Chondrocyte (in vitro differentiated cells): ENCODE results near the gene NR5A2. TPM values are rescaled to one million over a fixed set of nuclear protein-coding genes. Genes with fewer than 3 reads are reported as not detected.
A peak's percentile ranks its signal among the peaks of the same experiment; 100 is the strongest.

Experiments used
- DNase-seq: peaks from one replicate; pipeline ENCODE4 v3.0.0; 2021; ENCODE audit warnings: mixed read lengths, low spot score
- H3K27ac Mint-ChIP-seq: one replicate; pipeline ENCODE4 v1.8.0; 2021; ENCODE audit warnings: mild to moderate bottlenecking, moderate library complexity, mixed read lengths; ENCODE audit not compliant: unreplicated experiment
- H3K27me3 Mint-ChIP-seq: 2 replicates; pipeline ENCODE4 v1.8.0; 2021; ENCODE audit warnings: low read depth, mixed read lengths
- H3K36me3 Mint-ChIP-seq: 2 replicates; pipeline ENCODE4 v1.8.0; 2021; ENCODE audit warnings: low read depth, mixed read lengths
- H3K4me1 Mint-ChIP-seq: 2 replicates; pipeline ENCODE4 v1.8.0; 2021; ENCODE audit warnings: low read depth, mild to moderate bottlenecking, mixed read lengths
- H3K4me3 Mint-ChIP-seq: one replicate; pipeline ENCODE4 v1.8.0; 2021; ENCODE audit warnings: mild to moderate bottlenecking, moderate library complexity, mixed read lengths; ENCODE audit not compliant: unreplicated experiment
- H3K9me3 Mint-ChIP-seq: 2 replicates; pipeline ENCODE4 v1.8.0; 2021; ENCODE audit warnings: low read depth, mixed read lengths
- CTCF ChIP-seq: fragments of 200-600 bp; sonication (generic); IDR thresholded peaks from 2 replicates; pipeline ENCODE4 v1.5.0; 2021; ENCODE audit warnings: antibody characterized with exemption, mild to moderate bottlenecking, moderate library complexity
- total RNA-seq: library from RNA; stranded (reverse); gene quantifications from 3 replicates; pipeline ENCODE4 v1.2.1, GENCODE V29; 2021

Gene NR5A2
- total RNA-seq, 1 donor from 2014 or later: not detected

DNA sequence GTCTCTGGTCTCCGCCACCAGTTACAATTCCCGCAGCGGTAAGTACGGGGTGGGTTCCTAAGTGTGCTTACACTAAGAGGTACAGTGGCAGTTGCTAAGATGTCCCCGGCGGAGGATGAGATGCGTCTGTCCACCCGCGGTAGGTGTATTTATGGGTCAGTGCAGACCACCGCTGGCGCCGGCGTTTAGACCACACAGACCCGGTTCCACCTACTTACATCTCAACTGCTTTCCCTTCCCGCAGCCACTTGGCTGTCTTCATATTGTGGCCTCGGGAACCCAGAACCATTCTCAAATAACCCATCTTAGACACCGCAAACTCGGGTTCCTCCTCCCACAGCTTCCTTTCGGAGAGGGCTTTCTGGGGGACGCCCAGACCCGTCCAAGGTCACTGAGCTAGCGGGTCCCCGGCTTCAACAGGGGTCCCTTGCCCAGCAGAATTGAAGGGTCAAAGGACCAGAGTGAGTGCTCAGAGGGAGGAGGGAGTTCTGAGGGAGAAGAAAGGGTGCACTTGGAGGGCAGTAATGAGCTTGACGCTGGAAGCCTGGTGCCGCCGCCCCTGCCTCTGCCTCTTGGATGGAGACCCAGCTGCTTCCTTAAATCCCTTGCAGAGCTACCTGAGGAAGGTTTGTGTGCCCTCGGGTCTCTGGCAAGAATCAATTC lies 8.6 kb downstream of the NR5A2 start:
- Mint-ChIP-seq H3K36me3 (no peaks in the 10 kb centered on the region), H3K27ac (no peak overlapping the region), H3K4me1 (peaks cover 17% of the 10 kb centered on the region), H3K9me3 (no peaks in the 10 kb centered on the region), H3K27me3 (peaks cover 52% of the 10 kb centered on the region), H3K4me3 (no peak overlapping the region)
- no peak for TF ChIP-seq CTCF
- DNase-seq: no peak

- peaks cover 56% of the 10 kb centered on the region for H3K27me3 Mint-ChIP-seq
- no peak for TF ChIP-seq CTCF
- no peak overlapping the region for H3K4me3 Mint-ChIP-seq
- peaks cover 17% of the 10 kb centered on the region for H3K4me1 Mint-ChIP-seq
- no peaks in the 10 kb centered on the region for H3K9me3 Mint-ChIP-seq
- H3K27ac Mint-ChIP-seq: no peak overlapping the region
- no peak for DNase-seq
- no peaks in the 10 kb centered on the region for H3K36me3 Mint-ChIP-seq
These were observed 9.2 kb downstream of the NR5A2 start for GRCh38 chr1:200036619-200037270.

- no peaks in the 10 kb centered on the region for H3K36me3 Mint-ChIP-seq
- peaks cover 63% of the 10 kb centered on the region for H3K27me3 Mint-ChIP-seq
- no peak overlapping the region for H3K4me3 Mint-ChIP-seq
- no peaks in the 10 kb centered on the region for H3K9me3 Mint-ChIP-seq
- no peak for DNase-seq
- H3K27ac Mint-ChIP-seq: no peak overlapping the region
- H3K4me1 Mint-ChIP-seq: peaks cover 19% of the 10 kb centered on the region
- TF ChIP-seq CTCF: no peak
These were observed 10.0 kb downstream of the NR5A2 start for GRCh38 chr1:200037501-200037900.

GRCh38 chr1:200037904-200038303 lies 10.4 kb downstream of the NR5A2 start:
- peaks cover 66% of the 10 kb centered on the region for H3K27me3 Mint-ChIP-seq
- H3K4me1 Mint-ChIP-seq: peaks cover 23% of the 10 kb centered on the region
- no peak overlapping the region for H3K27ac Mint-ChIP-seq
- no peak for DNase-seq
- TF ChIP-seq CTCF: no peak
- peaks cover 3% of the 10 kb centered on the region for H3K36me3 Mint-ChIP-seq
- no peaks in the 10 kb centered on the region for H3K9me3 Mint-ChIP-seq
- no peak overlapping the region for H3K4me3 Mint-ChIP-seq

- TF ChIP-seq CTCF: no peak
- Mint-ChIP-seq H3K4me3 (peak overlapping the region; percentile 58), H3K4me1 (peaks cover 27% of the 10 kb centered on the region), H3K9me3 (no peaks in the 10 kb centered on the region), H3K36me3 (peaks cover 3% of the 10 kb centered on the region), H3K27me3 (peaks cover 71% of the 10 kb centered on the region), H3K27ac (no peak overlapping the region)
- no peak for DNase-seq
These were observed 10.9 kb downstream of the NR5A2 start for GRCh38 chr1:200038325-200038980.
